IPS-20b (cell line): ENCODE results near the gene STAU1.

Experiments
- H3K27ac ChIP-seq: one replicate; pipeline ENCODE4 v1.5.1; 2013; ENCODE audit warnings: low read length
- H3K27me3 ChIP-seq: 2 replicates; pipeline ENCODE4 v1.6.1; 2013; ENCODE audit warnings: mild to moderate bottlenecking, low read length, inconsistent platforms; ENCODE audit not compliant: insufficient read depth
- H3K36me3 ChIP-seq: 2 replicates; pipeline ENCODE4 v1.6.1; 2013; ENCODE audit warnings: low read depth, mild to moderate bottlenecking, inconsistent platforms, low read length, moderate library complexity; ENCODE audit not compliant: insufficient read depth
- H3K4me1 ChIP-seq: 2 replicates; pipeline ENCODE4 v1.6.1; 2013; ENCODE audit warnings: mild to moderate bottlenecking, control low read depth, inconsistent platforms, low read length, moderate library complexity; ENCODE audit not compliant: insufficient read depth
- H3K4me3 ChIP-seq: 2 replicates; pipeline ENCODE4 v1.5.1; 2013; ENCODE audit warnings: mild to moderate bottlenecking, low read length, inconsistent platforms
- H3K9ac ChIP-seq: 2 replicates; pipeline ENCODE4 v1.6.1; 2013; ENCODE audit warnings: low read depth, mild to moderate bottlenecking, inconsistent platforms, low read length, moderate library complexity
- H3K9me3 ChIP-seq: 2 replicates; pipeline ENCODE4 v1.6.1; 2013; ENCODE audit warnings: mild to moderate bottlenecking, low read depth, low read length, inconsistent platforms; ENCODE audit not compliant: insufficient read depth

Gene STAU1

DNA sequence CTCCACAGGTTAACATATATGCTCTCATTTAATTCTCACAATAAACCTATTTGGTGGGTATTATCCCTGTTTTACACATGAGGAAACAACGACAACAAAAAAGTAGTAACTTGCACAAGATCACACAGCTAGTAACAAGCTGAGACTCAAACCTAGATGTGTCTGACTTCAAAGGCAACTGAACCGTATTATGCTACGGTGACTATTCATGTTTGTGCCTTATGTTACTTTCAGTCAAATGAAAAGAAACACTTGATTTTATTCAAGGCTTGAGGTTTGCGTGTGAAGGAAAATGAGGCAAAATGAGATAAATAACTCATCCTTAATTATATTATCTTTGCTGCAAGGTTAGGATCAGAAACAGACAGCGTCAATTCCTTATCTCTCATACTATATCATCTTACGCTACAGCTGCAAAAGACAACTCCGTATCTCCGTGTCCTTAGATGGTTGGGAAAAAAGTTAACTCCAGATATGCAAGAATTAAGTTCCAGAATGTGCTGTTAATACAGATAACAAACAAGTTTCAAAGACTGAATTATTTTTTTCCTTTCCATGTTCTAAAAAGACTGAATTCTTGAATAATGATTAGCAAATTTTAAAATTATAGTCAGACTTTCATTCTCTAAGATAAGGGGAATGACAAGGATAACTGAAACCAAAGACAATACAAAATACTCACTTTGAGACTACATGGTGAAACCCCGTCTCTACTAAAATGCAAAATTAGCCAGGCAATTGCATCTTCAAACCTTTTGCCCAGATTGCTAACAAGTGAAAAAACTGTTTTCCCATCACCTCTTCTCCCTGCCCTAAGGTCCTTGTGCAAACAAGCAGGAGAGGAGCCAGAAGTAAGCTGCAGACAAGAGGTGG lies 27.8 kb downstream of the STAU1 start:
- no peaks in the 10 kb centered on the region for H3K9me3 ChIP-seq
- H3K27me3 ChIP-seq: no peaks in the 10 kb centered on the region
- peaks cover 18% of the 10 kb centered on the region for H3K36me3 ChIP-seq
- no peaks in the 10 kb centered on the region for H3K4me1 ChIP-seq
- no peak overlapping the region for H3K4me3 ChIP-seq
- no peak overlapping the region for H3K27ac ChIP-seq
- no peak overlapping the region for H3K9ac ChIP-seq

DNA sequence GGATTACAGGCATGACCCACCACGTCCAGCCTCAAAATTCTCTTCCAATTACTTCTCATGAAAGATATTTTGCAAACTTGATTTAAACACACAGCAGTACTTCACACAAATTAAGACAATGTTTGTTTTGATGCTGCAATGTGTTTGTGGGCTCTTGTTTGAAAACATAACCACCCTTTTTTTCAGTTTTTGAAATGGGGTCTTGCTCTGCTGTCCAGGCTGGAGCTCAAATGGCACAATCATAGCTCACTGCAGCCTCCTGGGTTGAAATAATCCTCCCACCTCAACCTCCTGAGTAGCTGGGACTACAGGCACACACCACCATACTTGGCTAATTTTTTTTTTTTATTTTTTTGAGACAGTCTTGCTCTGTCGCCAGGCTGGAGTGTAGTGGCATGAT lies 31.0 kb downstream of the STAU1 start:
- Histone ChIP-seq H3K9ac (no peak overlapping the region), H3K4me3 (no peak overlapping the region), H3K4me1 (no peaks in the 10 kb centered on the region), H3K9me3 (no peaks in the 10 kb centered on the region), H3K27ac (no peak overlapping the region), H3K36me3 (peaks cover 25% of the 10 kb centered on the region; the same call in 1 of the 2 replicates), H3K27me3 (no peaks in the 10 kb centered on the region)

DNA sequence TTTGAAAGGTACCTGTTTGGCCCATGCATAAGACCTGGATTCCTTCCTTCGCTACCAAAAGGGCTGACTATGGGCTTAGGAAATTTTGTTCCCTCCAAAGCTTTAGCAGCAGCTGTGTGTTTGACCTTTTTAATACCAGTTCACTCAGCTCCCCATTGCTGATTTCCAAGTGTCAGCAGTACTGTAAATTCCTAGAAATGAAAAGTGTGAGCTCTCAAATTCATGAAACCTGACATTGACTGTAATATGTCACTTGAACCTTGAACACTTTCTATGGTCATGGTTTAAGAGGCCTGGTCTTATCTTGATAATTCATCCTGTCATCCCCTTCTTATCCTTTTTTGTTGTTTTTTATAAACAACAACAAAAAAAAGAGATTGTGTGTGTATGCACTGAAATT lies 31.7 kb downstream of the STAU1 start:
- no peaks in the 10 kb centered on the region for H3K27me3 ChIP-seq
- no peak overlapping the region for H3K9ac ChIP-seq
- H3K4me1 ChIP-seq: no peaks in the 10 kb centered on the region
- no peaks in the 10 kb centered on the region for H3K9me3 ChIP-seq
- no peak overlapping the region for H3K27ac ChIP-seq
- peaks cover 32% of the 10 kb centered on the region for H3K36me3 ChIP-seq
- no peak overlapping the region for H3K4me3 ChIP-seq

DNA sequence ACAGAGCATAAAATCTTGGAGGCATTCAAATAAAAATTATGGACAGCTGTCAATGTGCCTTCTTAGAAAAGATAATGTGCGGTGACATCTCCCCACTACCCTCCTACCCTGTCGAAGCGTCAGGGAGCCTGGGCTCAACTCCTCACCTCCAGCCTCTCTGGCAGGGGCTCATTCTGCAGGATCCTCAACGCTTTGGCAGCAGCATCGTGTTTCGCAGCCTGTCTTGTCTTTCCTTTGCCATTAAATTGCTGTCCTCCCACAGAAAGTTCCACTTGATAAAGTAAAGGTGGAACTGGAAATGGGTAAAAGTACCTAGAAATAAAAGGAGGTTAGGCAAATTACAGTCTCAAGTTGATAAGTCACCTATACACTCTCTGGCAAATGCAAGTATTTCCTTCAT lies 36.7 kb downstream of the STAU1 start:
- H3K4me3 ChIP-seq: no peak overlapping the region
- no peak overlapping the region for H3K27ac ChIP-seq
- H3K9ac ChIP-seq: no peak overlapping the region
- peaks cover 61% of the 10 kb centered on the region for H3K36me3 ChIP-seq
- H3K27me3 ChIP-seq: no peaks in the 10 kb centered on the region
- H3K4me1 ChIP-seq: no peaks in the 10 kb centered on the region
- H3K9me3 ChIP-seq: no peaks in the 10 kb centered on the region

DNA sequence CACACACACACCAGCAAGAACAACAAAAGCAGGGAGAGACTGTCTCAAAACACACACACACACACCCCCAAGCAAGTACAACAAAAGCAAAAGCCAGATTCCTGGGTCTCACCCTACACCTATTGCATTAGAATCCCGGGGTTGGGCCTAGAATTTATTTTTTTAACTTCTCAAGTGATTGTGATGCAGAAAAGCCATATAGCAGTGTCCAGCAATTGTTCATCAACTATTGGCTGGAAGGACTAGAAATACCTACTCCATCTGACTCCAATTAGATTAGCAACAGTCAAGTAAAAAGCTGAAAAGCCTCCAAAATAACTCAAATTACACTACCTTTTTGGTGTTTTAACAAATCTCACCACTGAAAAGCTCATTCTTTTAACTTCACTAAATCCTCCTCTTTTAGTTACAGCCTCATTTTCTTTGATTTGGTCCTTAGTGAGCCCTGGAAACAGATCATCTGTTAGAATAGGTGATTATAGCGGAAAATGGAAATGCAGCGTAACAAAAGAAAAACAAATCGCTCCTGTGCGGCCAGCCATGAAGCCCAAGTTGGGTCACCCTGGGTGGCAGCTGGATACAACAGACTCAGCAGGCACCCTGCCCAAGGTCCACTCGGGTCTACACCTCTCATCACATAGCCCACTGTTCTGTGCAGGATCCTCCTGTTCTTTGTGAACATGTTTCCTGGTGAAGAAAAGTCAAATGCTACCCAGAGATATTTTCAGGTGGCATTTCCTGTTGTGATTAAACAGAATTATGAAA lies 38.7 kb downstream of the STAU1 start:
- no peaks in the 10 kb centered on the region for H3K4me1 ChIP-seq
- peaks cover 70% of the 10 kb centered on the region for H3K36me3 ChIP-seq
- no peak overlapping the region for H3K27ac ChIP-seq

DNA sequence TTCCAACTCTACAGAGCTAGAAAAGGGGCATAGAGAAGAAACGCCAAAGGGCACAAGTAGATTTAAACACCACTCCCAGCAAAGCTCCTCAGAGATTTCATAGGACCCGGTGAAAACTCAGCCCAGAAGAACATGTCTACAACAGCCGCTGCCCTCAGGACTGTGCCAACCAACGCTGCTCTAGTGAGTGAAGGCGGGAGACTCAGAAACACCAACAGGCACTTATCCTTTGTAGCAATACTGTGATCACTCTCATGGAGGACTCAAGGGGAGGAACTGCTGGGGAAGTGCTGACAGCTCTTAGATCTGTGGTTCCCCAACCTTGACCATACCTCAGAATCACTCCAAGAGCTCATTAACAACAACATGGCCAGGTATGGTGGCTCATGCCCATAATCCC lies 39.5 kb downstream of the STAU1 start:
- no peak overlapping the region for H3K4me3 ChIP-seq
- H3K36me3 ChIP-seq: peaks cover 76% of the 10 kb centered on the region

More for the DNA sequence above, 38.7 kb downstream of the STAU1 start:
- Histone ChIP-seq H3K9ac (no peak overlapping the region; the same call in 1 of the 2 replicates), H3K9me3 (no peaks in the 10 kb centered on the region), H3K4me3 (no peak overlapping the region), H3K27me3 (no peaks in the 10 kb centered on the region)

DNA sequence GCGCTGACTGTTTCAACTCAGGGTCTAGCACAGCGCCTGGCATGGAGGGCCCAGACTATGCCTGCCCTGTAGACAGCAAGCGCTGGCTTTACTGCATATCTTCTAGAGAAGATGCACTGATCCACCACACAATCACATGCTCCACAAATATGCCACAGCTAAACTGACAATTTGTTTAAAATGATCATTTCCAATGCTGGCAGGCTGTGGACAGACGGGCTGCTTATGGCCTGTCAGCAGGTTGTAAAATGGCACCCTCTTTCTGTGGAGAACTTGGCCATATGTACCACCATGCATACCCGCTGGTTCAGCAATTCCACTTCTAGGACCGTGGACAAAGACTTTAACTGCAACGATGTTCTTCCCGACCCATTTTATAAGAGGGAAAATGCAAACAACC lies 40.8 kb downstream of the STAU1 start:
- peaks cover 81% of the 10 kb centered on the region for H3K36me3 ChIP-seq
- H3K27me3 ChIP-seq: no peaks in the 10 kb centered on the region
- H3K27ac ChIP-seq: no peak overlapping the region
- no peak overlapping the region for H3K4me3 ChIP-seq
- H3K9me3 ChIP-seq: no peaks in the 10 kb centered on the region
- no peak overlapping the region for H3K9ac ChIP-seq
- no peaks in the 10 kb centered on the region for H3K4me1 ChIP-seq

More for the DNA sequence above, 39.5 kb downstream of the STAU1 start:
- Histone ChIP-seq H3K27ac (no peak overlapping the region), H3K27me3 (no peaks in the 10 kb centered on the region), H3K9ac (no peak overlapping the region), H3K9me3 (no peaks in the 10 kb centered on the region), H3K4me1 (no peaks in the 10 kb centered on the region)

DNA sequence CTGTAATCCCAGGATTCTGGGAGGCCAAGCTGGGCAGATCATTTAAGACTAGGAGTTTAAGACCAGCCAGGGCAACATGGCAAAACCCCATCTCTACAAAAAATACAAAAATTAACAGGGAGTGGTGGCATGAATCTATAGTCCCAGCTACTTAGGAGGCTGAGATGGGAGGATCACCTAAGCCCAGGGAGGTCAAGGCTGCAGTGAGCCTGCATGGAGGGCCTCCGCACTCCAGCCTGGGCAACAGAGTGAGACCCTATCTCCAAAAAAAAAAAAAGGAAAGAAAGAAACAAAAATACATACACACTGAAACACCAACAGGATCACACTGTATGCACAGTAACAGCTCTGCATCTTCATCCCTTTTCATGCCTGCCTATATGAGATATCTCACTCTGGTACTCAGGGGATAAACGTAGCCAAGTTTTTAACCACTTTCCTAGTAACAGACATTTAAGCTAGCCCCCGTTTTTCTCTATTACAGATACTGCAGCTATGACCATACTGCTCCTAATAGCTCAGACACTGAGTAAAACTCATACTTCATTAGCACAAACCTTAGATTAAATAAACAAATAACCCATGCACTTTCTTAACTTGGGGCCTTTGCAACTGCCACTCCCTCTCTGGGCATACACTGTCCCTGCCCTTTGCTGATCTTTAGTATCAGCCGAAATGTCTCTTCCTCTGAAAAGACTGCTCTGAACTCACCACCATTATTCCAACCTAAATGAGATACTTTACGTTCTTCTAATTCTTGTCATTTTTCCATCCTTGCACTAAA lies 41.5 kb downstream of the STAU1 start:
- Histone ChIP-seq H3K4me1 (no peaks in the 10 kb centered on the region), H3K27me3 (no peaks in the 10 kb centered on the region), H3K9me3 (no peaks in the 10 kb centered on the region), H3K27ac (no peak overlapping the region), H3K36me3 (peaks cover 76% of the 10 kb centered on the region), H3K9ac (no peak overlapping the region), H3K4me3 (no peak overlapping the region)

DNA sequence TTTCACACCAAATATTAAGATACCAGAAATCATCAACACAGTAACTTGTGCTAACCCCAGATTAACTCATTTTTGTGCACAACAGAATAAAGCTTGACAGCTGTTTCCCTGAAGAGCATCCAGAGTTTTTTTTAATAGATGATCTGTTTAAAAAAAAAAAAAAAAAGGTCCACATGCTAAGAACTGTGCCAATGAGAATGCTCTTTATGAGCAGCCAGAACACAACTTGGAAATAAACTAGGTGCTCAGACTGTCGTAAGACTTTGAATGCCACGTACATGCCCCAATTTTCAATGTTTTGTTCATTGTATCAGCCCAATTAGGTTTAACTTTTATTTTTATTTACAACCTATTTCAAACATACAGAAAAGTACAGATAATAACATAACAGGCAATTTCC lies 47.3 kb downstream of the STAU1 start:
- Histone ChIP-seq H3K9me3 (no peaks in the 10 kb centered on the region), H3K27me3 (no peaks in the 10 kb centered on the region), H3K9ac (no peak overlapping the region), H3K4me1 (no peaks in the 10 kb centered on the region), H3K4me3 (no peak overlapping the region), H3K36me3 (peaks cover 32% of the 10 kb centered on the region), H3K27ac (no peak overlapping the region)

DNA sequence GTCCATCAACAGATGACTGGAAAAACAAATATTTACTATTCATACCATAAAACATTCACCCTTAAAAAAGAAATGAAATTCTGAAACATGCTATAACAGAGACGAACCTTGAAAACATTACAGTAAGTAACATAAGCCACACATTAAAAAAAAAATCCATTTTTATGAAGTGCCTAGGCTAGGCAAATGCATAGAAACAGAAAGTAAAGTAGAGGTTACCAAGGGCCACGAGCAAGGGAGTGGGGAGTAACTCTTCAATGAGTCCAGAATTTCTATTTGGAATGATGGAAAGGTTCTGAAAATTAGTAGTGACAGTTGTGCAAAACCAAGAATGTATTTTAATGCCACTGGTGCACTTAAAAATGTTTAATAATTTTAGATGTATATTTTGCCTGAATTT lies 47.7 kb downstream of the STAU1 start:
- H3K9ac ChIP-seq: no peak overlapping the region
- H3K4me1 ChIP-seq: no peaks in the 10 kb centered on the region
- H3K36me3 ChIP-seq: peaks cover 34% of the 10 kb centered on the region
- no peaks in the 10 kb centered on the region for H3K27me3 ChIP-seq
- no peaks in the 10 kb centered on the region for H3K9me3 ChIP-seq
- no peak overlapping the region for H3K4me3 ChIP-seq
- no peak overlapping the region for H3K27ac ChIP-seq

DNA sequence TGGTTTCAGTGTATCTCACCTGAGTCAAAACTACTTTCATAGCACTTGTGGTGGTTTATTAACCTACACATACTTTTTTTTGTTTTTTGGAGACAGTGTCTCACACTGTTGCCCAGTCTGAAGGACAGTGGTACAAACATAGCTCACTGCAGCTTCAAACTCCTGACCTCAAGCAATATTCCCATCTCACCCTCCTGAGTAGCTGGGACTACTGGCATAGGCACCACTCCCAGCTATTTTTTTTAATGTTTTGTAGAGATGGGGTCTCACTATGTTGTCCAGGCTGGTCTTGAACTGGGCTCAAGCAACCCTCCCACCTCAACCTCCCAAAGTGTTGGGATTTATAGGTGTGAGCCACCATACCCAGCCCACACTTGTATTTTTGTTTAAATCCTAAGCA lies 49.7 kb downstream of the STAU1 start:
- H3K4me3 ChIP-seq: no peak overlapping the region
- H3K9ac ChIP-seq: no peak overlapping the region
- H3K27me3 ChIP-seq: no peaks in the 10 kb centered on the region
- H3K27ac ChIP-seq: no peak overlapping the region
- no peaks in the 10 kb centered on the region for H3K9me3 ChIP-seq
- peaks cover 34% of the 10 kb centered on the region for H3K36me3 ChIP-seq
- no peaks in the 10 kb centered on the region for H3K4me1 ChIP-seq
